AG04450 (cell line): ENCODE results near the gene SNAP25. TPM values are rescaled to one million over a fixed set of nuclear protein-coding genes. Genes with fewer than 3 reads are reported as not detected.
A peak's percentile ranks its signal among the peaks of the same experiment; 100 is the strongest.

Experiments
- CTCF ChIA-PET: fragments of 300-600, 350-600 bp; formaldehyde crosslinking; extraction: SDS; loops from one replicate; lab custom pipeline; 2022; ENCODE audit warnings: antibody characterized with exemption, inconsistent platforms; lab: Charles Lee
- POLR2A ChIA-PET: fragments of 350-600 bp; formaldehyde crosslinking; extraction: SDS; loops from one replicate; lab custom pipeline; 2021; ENCODE audit warnings: antibody characterized with exemption, inconsistent platforms; lab: Yijun Ruan, JAX
- DNase-seq: peaks from one replicate; pipeline ENCODE4 v3.0.0-alpha.2; 2011; ENCODE audit warnings: low read depth, low spot score
- H3K27ac ChIP-seq: one replicate; pipeline ENCODE4 v1.5.1; 2012; ENCODE audit warnings: low read depth, low read length, control low read depth
- H3K27me3 ChIP-seq: one replicate; pipeline ENCODE4 v1.6.0; 2012; ENCODE audit warnings: low read length; ENCODE audit not compliant: control insufficient read depth, insufficient read depth
- H3K4me3 ChIP-seq: 2 replicates; pipeline ENCODE4 v1.5.1; 2011; ENCODE audit warnings: mild to moderate bottlenecking, low read depth, low read length, control low read depth
- H3K9me3 ChIP-seq: 2 replicates; pipeline ENCODE4 v1.5.1; 2012; ENCODE audit warnings: low read length; ENCODE audit not compliant: control insufficient read depth, insufficient read depth
- CTCF ChIP-seq: IDR thresholded peaks from 2 replicates; pipeline ENCODE4 v1.5.1; 2011; ENCODE audit warnings: low read depth, low read length, control low read depth, inconsistent platforms
- polyA plus RNA-seq: library from polyadenylated mRNA; depleted of rRNA; stranded (reverse); fragments of >200 nt; gene quantifications from 2 replicates; pipeline ENCODE4 v1.2.3, GENCODE V29; 2011

SNAP25 gene
- polyA plus RNA-seq, 1 experiment = 6.6 TPM

GRCh38 chr20:10178727-10179313 is 39.8 kb upstream of the SNAP25 start:
- ChIA-PET CTCF (interaction anchor here (0.6 to 2.0 kb wide), 4 partner anchors 12 to 88 kb away, joined by 4 to 6 read pairs (median 5); no protein-coding TSS in a partner anchor), POLR2A (interaction anchor here (1.2 kb wide), 1 partner anchor 39 kb away, joined by 6 read pairs; the partner anchor contains the start of gene SNAP25)
- Histone ChIP-seq H3K4me3 (no peak overlapping the region), H3K9me3 (no peaks in the 10 kb centered on the region), H3K27ac (no peak overlapping the region), H3K27me3 (no peaks in the 10 kb centered on the region)
- TF ChIP-seq CTCF = no peak
- no peak for DNase-seq

DNA sequence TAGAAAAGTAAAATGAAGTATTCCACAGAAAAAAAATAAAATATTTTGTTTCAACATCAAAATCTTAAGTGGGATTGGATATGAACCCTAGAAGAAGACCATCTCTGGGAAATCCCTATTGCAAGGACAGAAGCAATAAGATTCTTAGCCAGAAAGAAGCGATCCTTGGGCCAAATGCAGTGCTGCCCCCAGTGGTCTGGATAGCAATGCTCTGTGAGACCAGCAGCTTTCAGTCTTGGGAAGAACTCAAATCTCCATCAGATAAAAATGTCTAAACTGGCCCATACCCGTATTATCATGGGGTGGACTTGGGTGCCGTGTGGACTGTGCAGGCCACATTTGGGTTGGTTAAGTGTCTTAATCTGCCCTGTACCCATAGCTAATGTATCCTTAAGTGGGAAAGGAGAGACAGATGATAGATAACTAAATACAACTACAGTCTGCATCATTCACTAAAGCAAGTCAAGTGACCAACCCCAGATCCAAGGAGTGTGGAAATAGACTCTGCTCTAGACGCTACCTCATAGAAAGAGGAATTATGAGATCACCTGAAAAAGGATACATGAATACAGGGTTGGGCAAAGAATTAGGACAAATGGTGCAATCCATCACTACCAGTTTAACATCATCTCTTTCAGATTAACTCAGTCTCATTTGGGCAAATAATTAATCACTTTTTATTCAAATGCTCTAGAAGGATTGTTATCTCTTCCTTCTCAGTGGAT is 38.9 kb upstream of the SNAP25 start:
- Histone ChIP-seq H3K9me3 (no peaks in the 10 kb centered on the region), H3K27me3 (no peaks in the 10 kb centered on the region), H3K4me3 (no peak overlapping the region), H3K27ac (peak overlapping the region; percentile 55)
- ChIA-PET CTCF (interaction anchor here (1.3 to 2.0 kb wide), 3 partner anchors 11 to 89 kb away, joined by 5 to 6 read pairs (median 5); no protein-coding TSS in a partner anchor), POLR2A (interaction anchor here (1.2 kb wide), 1 partner anchor 39 kb away, joined by 6 read pairs; the partner anchor contains the start of gene SNAP25)
- peak; percentile 63 for TF ChIP-seq CTCF
- DNase-seq = no peak

DNA sequence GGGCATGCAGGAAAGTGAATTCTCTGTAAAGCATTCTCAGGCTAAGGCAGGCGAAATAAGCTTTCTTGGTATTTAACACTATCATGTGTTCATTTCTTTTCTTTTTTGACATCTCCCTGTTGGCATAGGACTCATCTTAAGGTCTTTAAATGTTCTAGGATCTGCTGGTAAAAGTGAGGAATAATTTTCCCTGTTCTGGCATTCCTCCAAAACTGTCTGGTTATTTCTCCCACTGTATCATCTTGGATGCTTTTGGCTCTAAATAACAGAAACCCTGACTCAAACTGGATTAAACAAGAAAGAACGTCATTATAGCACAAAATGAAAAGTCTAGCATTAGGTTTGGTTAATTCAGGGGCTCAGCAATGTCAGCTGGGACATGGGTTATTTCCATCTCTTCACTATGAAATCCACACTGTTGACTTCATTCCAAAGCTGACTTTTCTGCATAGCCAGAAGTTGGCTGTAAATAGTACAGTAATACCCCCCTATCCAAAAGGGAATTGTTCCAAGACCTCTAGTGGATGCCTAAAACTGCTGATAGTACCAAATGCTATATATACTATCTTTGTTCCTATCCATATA is 37.9 kb upstream of the SNAP25 start:
- no peaks in the 10 kb centered on the region for H3K9me3 ChIP-seq
- no peak overlapping the region for H3K4me3 ChIP-seq
- no peak overlapping the region for H3K27ac ChIP-seq
- ChIA-PET CTCF (interaction anchor here (2.0 kb wide), 1 partner anchor 10 kb away, joined by 6 read pairs; no protein-coding TSS in a partner anchor), POLR2A (no interaction called here)
- no peaks in the 10 kb centered on the region for H3K27me3 ChIP-seq
- no peak for DNase-seq
- TF ChIP-seq CTCF = no peak

GRCh38 chr20:10185741-10186558 is 32.7 kb upstream of the SNAP25 start:
- no peak for DNase-seq
- no peak for TF ChIP-seq CTCF
- CTCF ChIA-PET = interaction anchor here (0.6 kb wide), 1 partner anchor 22 kb away, joined by 3 read pairs; no protein-coding TSS in a partner anchor
- H3K9me3 ChIP-seq = no peaks in the 10 kb centered on the region
- H3K27ac ChIP-seq = no peak overlapping the region
- no peak overlapping the region for H3K4me3 ChIP-seq
- POLR2A ChIA-PET = no interaction called here
- H3K27me3 ChIP-seq = no peaks in the 10 kb centered on the region
